ENCODE data around the gene C1orf87. TPM values are rescaled to one million over a fixed set of nuclear protein-coding genes. Genes with fewer than 3 reads are reported as not detected.

C1orf87 gene
- total and polyA plus RNA-seq, 2 donors (not counting 3 experiments of a cell fraction or from before 2014, with no cell fraction given), result not detected

DNA sequence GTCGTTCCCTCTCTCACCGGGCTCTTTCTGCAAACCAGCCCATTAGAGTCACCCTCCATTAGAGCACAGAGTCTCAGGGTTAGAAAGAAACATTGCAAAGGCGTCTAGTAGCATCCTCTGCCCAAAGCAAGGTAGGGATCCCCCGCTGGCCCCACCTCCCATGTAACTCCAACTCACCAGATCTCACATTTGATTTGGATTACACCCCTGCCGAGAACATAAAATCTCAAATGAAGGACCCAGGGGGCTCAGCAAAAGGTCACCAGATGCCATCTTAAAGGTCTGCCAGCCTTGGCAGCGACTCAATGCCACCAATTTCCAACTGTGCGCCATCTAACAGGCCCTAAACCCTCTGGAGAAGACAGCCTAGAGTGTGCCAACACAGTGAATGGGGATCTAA is 14.1 kb downstream of the C1orf87 start:
- Histone ChIP-seq H3K27me3 (ENCODE audit: control insufficient read depth in 2 of 2, insufficient read depth in 2 of 2, low read length in 2 of 2) (no peaks in the 10 kb centered on the region), H3K36me3 (ENCODE audit: control insufficient read depth in 2 of 2, extremely low read depth in 1 of 2, insufficient read depth in 2 of 2, low read length in 2 of 2) (no peaks in the 10 kb centered on the region), H3K9ac (replicated peaks; ENCODE audit: extremely low read depth, insufficient read depth, low read length) (no peak overlapping the region), H3K27ac (ENCODE audit: insufficient read depth, low read depth, low read length) (no peak overlapping the region), H3K9me1 (replicated peaks; ENCODE audit: control insufficient read depth, extremely low read depth, insufficient read depth, low read length) (no peaks in the 10 kb centered on the region), H4K20me1 (replicated peaks; ENCODE audit: control insufficient read depth, extremely low read depth, insufficient read depth, low read length) (no peaks in the 10 kb centered on the region), H3K9me3 (replicated peaks; ENCODE audit: control insufficient read depth, insufficient read depth, low read length) (no peaks in the 10 kb centered on the region), H3K79me2 (ENCODE audit: control insufficient read depth, insufficient read depth, low read length) (no peaks in the 10 kb centered on the region), H3K4me2 (ENCODE audit: insufficient read depth, low read length) (no peak overlapping the region), H2AFZ (ENCODE audit: low read depth, low read length) (no peak overlapping the region), H3K4me3 (replicated peaks in 1 of 3; ENCODE audit: insufficient read depth in 1 of 3, low read depth in 1 of 3, low read length in 3 of 3) (no peak overlapping the region), H3K4me1 (ENCODE audit: control insufficient read depth, extremely low read depth, insufficient read depth, low read length) (no peaks in the 10 kb centered on the region)
- no peak for DNase-seq (ENCODE audit: low read depth, low spot score)
- intact Hi-C loops (cut with micrococcal nuclease), result no loop called here
- dilution Hi-C loops (cut with MboI; ENCODE audit: extremely low pct_ligation_motif_present, low sequenced_read_pairs), result no loop called here
- no peak for FAIRE-seq
- TF ChIP-seq GATA2 (IDR thresholded peaks at IDR 0.05; ENCODE audit: insufficient read depth, insufficient read length, low read depth, low read length) (no peak), FOS (IDR thresholded peaks at IDR 0.05; ENCODE audit: borderline replicate concordance, insufficient read depth, low read length) (no peak), POLR2A (IDR thresholded peaks at IDR 0.05; ENCODE audit: low read depth, low read length) (no peak), POLR2AphosphoS5 (IDR thresholded peaks at IDR 0.05; ENCODE audit: insufficient read depth, low read depth, low read length) (no peak), EZH2 (IDR thresholded peaks at IDR 0.05; ENCODE audit: borderline replicate concordance, low read depth, low read length, severe bottlenecking) (no peak), JUN (IDR thresholded peaks at IDR 0.05; ENCODE audit: borderline replicate concordance, insufficient read depth, insufficient read length, low read depth) (no peak), MYC (IDR thresholded peaks at IDR 0.05; ENCODE audit: low read depth, low read length) (no peak)
- TF ChIP-seq, protein P1, sequence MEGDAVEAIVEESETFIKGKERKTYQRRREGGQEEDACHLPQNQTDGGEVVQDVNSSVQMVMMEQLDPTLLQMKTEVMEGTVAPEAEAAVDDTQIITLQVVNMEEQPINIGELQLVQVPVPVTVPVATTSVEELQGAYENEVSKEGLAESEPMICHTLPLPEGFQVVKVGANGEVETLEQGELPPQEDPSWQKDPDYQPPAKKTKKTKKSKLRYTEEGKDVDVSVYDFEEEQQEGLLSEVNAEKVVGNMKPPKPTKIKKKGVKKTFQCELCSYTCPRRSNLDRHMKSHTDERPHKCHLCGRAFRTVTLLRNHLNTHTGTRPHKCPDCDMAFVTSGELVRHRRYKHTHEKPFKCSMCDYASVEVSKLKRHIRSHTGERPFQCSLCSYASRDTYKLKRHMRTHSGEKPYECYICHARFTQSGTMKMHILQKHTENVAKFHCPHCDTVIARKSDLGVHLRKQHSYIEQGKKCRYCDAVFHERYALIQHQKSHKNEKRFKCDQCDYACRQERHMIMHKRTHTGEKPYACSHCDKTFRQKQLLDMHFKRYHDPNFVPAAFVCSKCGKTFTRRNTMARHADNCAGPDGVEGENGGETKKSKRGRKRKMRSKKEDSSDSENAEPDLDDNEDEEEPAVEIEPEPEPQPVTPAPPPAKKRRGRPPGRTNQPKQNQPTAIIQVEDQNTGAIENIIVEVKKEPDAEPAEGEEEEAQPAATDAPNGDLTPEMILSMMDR (IDR thresholded peaks at IDR 0.05; ENCODE audit: extremely low read depth in 1 of 2, insufficient read depth in 1 of 2, low read depth in 1 of 2, low read length in 2 of 2), result no peak
- TF ChIP-seq, protein P2, sequence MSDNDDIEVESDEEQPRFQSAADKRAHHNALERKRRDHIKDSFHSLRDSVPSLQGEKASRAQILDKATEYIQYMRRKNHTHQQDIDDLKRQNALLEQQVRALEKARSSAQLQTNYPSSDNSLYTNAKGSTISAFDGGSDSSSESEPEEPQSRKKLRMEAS (IDR thresholded peaks at IDR 0.05; ENCODE audit: insufficient read depth, insufficient read length), result no peak
- ChIA-PET CTCF (interaction anchor here (1.0 kb wide), 1 partner anchor 88 kb away, joined by 3 read pairs; no protein-coding TSS in a partner anchor), POLR2A (no interaction called here)
- BruUV-seq (replicated peaks), result no TSS peak

Measured in endothelial cell of umbilical vein (primary cell).